GM21447 (cell line): ENCODE results near the gene ZNF280B.
A peak's percentile ranks its signal among the peaks of the same experiment; 100 is the strongest.
"Not testable (repeated sequence)": the region's sequence is repeated elsewhere in the genome, so short reads cannot be mapped to it uniquely, and the experiment has no call there.

Source experiments
- ATAC-seq: cut with Tn5 transposase; IDR thresholded peaks from one replicate; pipeline ENCODE4 v1.9.1; 2021; ENCODE audit not compliant: unreplicated experiment

The ZNF280B gene

DNA sequence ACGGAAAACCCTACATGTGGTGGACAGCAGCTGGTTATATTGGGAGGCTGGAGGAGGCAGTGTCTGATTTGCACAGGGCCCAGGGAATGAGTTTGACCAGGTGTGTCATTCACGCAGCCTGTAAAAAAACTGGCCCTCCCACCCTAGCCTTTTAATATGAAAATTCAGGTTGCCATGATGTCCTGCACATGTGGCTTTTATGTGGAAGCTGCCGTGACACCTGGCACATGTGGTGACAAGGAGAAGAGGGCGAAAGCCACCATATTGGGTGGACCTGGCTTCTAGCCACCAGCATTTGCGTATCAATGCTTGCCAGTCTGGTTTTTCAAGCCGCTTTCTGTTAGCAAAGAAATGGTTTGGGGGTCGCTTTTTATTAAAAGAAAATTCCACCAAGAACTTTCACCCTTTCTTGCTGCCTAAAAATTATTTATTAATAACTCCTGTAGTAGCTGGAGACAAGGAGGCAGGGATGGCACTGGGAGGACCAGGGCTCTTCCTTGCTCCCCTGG lies 43.4 kb downstream of the ZNF280B start:
- ATAC-seq = no peak

DNA sequence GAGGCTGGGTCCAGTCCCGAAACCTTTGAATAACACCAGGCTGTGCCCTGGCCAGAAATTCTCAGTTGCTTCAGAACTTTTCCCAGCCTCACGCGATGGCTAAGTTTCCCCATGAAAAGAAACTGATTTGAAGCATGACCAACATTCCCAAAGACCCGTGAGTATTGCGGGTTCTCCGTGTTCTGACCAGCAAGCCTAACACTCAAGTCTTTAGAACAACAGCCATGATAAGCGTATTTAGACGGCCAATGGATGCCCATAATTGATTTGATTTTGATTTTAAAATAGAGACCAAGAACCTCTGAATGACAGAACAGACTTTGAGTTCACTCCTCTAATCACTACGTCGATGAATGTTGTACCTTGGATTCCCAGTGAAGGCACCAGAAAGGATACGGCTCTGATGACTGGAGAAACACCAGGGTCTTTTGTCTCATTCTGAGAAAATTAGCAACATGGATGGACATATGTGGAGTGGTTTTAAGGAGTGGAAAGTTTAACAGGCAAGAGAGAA lies 43.9 kb downstream of the ZNF280B start:
- ATAC-seq = no peak

DNA sequence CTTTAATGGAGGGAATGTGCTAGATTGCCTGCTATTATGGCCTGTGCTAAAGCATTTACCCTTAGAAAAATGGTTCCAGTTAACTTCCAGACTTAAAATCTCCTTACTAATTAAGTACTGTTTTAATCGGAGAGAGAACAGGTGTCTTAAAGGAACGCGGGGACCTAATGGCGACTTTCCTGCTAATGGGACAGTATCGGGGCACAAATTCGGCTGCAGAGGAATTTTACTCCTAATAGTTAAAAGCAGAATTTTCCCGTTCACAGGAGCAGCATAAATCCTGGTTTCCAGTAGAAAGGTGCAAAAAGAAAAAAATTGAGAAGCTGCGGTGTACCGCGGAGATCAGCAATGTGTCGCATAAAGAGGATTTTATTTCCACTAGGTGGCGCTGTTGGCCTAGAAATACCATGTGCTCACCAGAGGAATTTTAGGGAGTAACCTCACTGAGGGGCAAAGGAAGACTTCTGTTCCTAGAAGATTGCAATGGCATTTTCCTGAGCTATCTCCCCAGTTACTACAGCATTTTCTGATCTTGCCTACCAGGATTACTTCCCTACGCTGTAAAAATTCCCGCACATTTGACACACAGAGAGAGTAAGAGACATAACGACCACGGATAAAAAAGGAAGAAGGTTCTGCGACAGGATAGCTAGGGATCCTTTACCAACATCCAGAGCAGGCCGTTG lies 44.5 kb downstream of the ZNF280B start:
- ATAC-seq = no peak

DNA sequence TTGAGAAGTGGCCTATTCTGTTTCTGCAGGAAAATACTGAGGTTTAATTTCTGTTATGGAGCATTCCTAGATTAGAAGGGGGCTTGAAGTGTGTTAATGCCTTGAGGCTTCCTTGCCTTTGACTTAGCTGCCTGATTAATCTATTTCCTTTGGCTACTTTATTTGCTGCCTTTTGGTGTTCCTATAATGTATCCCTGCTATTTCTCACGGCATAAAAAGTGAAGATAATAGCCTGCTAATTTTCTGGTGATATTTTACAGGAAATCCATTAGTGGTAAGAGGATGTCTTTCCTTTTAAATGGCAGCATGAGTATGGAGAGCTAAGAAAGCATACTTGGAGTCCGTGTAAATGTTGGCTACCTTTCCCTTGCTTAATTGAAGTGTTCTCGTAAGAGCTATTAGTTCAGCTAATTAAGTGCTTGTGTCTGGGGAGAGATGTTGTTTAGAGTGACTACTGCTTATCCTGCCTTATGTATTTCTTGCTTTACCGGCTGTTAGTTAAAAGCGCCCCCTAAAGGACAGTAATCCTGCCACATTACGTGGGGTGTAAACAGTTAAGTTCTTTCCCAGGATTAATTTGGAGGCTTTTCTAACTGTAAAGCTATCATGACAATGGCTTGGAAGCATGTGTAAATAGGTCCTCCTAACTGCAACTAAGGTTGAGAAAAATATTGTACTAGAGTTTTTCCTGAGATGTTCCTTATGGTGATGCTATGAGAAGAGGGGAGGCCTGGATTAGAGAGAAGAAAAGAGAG lies 45.6 kb downstream of the ZNF280B start:
- no peak for ATAC-seq

DNA sequence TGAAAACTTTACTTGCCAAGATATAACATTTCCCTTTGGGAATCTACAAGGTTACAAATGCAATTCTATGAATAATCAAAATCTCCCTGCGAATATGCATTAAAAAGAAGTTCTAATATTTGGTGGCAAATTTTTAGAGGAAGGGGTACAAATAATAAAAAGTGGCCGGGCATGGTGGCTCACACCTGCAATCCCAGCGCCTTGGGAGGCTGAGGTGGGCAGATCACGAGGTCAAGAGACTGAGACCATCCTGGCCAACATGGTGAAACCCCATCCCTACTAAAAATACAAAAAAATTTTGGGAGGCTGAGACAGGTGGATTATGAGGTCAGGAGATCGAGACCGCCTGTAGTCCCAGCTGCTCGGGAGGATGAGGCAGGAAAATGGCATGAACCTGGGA lies 47.0 kb downstream of the ZNF280B start:
- no peak for ATAC-seq

DNA sequence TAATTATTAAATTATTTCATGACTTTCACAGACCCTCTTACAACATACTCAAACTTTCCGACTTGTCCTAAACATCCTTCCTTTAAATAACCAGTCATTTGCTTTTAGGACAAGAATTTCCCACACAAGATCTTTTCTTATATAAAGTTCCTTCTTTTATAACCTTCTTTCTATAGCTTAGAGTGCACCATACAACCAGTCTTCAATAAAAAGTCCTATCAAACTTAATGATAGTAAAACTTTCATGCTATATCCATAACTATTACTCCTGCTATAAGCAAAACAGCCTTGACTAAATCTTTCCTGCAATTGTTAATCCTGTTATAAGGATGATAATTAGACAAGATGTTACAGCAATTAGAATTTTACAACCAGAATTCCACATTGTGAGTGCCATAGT lies 47.4 kb downstream of the ZNF280B start:
- ATAC-seq = no peak

DNA sequence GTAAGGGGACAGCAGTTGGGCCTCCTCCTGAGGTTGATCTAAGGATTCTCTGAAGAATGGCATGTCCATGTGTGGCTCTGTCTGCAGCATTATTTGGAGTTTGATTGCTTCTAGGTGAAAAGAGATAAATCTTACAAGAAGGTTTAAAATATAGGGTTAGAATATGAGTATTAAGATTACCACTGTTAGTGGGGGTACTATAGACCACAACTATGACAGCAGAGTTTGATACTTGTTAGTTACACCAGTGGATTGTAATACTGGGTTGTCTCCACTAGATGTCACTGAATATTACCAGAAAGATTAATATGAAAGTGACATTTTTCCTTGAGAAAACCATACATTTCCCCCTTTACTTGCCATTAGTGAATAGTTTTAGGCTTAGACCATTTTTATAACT lies 47.9 kb downstream of the ZNF280B start:
- ATAC-seq = no peak

DNA sequence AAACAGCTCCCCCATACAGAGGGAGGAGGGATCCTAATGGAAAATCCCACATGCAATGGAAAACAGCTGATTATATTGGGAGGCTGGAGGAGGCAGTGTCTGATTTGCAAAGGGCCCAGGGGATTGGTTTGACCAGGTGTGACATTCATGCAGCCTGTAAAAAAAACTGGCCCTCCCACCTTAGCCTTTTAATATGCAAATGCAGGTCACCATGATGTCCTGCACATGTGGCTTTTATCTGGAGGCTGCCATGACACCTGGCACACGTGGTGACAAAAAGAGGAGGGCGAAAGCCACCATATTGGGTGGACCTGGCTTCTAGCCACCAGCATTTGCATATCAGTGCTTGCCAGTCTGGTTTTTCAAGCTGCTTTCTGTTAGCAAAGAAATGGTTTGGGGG lies 48.5 kb downstream of the ZNF280B start:
- ATAC-seq = no peak

DNA sequence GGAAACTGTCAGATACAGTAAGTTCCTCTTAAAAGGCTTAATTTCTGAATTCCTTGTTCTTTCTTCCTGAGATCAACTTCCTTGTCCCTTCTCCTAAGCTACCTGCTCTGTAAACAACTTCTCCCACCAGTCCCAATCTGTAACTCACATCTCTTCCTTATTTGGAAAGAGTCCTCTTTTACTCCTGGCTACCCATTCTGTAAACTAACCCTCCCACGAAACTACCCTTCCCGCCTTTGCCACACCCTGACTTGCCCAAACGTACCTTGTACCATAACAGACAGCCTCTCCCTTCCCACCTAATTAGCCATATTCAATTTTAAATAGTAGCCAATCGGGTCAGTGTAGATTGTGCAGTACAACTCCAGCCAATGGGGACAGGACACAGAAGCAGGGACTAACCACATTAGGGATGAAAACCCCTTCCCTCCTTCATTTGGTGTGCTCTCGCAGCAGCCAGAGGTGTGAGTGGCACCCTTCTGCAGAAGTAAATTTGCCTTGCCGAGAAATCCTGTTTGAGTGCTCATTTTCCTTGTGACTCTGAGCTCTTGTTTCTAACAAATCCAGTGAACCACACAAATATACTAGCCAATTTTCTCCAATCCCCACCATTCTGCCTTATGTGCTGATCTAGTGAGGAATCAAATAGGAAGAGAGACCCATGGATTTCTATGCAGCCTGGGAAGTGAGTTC lies 49.5 kb downstream of the ZNF280B start:
- no peak for ATAC-seq

DNA sequence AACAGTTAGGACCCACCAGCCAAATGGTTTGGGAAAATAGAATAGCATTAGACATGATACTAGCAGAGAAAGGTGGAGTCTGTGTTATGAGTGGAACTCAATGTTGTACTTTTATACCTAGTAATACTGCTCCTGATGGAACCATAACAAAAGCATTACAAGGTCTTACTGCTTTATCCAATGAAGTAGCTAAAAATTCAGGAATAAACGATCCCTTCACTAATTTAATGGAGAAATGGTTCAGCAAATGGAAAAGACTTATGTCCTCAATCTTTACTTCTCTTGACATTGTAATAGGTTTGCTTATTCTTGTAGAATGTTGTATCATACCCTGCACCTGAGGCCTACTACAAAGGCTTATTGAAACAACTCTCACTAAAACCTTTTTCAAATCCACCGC lies 50.2 kb downstream of the ZNF280B start:
- ATAC-seq = no peak

DNA sequence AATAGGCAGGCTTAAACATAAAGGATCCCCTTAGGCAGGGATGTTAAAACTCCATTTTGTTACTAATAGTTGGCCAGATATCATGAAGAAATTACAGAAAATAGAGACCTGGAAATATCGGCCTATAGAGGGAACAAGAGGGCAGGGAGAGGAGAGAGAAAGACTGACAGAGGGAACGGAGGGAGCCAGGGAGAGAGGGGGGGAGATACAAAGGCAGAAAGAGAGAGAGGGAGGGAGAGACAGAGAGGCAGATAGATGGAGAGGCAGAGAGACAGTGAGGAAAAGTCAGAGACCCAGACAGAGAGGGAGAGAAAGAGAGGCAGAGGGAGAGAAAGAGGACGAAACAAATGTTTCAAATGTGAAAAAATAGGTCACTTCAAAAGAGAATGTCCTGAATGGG lies 53.5 kb downstream of the ZNF280B start:
- ATAC-seq = no peak

DNA sequence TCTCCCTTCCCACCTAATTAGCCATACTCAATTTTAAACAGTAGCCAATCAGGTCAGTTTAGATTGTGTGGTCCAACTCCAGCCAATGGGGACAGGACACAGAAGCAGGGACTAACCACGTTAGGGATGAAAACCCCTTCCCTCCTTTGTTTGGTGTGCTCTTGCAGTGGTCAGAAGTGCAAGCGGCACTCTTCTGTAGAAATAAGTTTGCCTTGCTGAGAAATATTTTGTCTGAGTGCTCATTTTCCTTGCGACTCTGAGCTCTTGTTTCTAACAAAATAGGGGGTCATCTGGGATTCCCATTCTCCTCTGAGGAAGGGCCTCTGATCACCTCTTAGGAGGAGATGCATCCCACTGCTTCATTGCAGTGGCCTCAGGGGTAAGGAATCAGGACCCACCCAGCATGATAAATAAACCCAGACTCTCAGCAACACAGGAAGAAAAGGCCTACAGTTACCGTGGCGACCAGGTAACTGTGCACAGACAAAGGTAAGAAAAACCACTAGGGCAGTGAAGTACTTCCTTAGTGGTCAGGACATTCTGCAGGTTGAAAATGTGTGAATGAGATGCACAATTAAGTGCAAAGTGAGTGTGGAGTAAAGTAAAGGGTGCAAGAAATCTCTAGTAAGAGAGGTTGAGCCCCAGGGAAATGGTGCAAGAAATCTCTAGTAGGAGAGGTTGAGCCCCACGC lies 55.4 kb downstream of the ZNF280B start:
- ATAC-seq = no peak

DNA sequence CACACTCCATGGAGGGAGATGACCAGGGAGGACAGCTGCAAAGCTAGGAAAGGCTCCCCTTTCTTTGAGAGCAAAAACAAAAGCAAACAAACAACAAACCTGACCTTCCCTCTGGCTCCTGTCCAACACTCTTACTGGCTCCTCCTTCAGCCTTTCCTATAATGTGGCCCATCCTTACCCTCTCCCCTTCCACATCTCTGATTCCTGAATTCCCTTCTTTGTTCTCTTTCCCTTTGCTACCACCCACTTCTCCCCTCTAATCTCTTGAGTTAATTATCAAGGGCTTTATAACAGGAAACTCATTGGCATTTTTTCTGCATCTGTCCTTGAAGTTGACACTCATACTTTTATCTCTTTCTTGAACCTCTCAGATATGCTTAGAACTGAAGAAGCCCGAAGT lies 56.3 kb downstream of the ZNF280B start:
- no peak for ATAC-seq

DNA sequence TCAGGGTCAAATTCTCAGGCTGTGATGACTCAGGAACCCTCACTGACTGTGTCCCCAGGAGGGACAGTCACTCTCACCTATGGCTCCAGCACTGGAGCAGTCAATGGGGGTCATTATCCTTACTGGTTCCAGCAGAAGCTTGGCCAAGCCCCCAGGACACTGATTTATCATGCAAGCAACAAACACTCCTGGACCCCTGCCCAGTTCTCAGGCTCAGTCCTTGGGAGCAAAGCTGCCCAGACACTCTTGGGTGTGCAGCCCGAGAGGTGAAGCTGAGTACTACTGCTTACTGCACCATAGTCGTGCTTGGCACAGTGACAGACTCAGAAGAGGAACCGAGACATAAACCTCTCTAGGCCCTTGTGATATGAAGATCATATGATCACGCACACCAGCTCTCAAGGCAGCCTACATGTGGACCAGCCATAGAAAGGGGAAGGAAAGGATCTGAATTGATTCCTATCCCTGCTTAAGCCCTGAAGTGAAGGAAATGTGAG lies 58.2 kb downstream of the ZNF280B start:
- ATAC-seq = peak; percentile 92

DNA sequence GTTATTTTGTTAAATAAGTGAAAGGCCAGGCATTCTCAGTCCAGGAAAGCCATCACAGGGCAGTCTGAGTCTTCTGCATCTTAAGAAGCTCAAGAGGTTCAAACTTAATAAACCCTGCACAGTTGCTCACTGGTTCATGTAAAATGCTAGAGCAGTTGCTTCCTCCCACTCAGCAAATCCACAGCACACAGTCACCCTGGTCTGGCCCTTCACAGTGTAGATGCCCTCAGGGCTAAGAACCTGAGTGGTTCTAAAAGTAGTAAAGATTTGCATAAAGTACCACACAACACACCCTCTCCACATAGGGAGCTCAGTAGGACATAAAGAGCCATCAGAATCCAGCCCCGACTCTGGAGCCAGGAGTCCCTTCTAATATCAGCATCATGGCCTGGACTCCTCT lies 58.7 kb downstream of the ZNF280B start:
- ATAC-seq = no peak

DNA sequence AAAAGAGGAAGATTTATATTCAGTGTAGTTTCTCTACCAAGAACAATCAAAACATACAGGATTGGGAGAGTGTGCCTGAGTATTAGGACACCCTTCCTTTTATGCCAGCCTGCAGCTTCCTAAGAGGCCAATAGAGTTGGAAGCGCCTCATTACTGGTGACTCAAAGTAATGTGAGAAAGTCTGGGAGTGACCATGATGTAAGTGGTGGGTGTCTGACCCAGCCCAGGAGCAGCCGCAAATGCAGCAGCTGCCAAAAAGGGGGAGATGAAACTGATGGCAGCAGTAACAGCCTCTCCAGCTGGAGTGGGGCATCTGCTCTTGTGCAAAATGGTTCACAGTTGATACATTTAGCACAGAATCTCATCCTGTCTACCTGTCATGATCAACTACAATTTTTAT lies 62.0 kb downstream of the ZNF280B start:
- ATAC-seq = no peak

DNA sequence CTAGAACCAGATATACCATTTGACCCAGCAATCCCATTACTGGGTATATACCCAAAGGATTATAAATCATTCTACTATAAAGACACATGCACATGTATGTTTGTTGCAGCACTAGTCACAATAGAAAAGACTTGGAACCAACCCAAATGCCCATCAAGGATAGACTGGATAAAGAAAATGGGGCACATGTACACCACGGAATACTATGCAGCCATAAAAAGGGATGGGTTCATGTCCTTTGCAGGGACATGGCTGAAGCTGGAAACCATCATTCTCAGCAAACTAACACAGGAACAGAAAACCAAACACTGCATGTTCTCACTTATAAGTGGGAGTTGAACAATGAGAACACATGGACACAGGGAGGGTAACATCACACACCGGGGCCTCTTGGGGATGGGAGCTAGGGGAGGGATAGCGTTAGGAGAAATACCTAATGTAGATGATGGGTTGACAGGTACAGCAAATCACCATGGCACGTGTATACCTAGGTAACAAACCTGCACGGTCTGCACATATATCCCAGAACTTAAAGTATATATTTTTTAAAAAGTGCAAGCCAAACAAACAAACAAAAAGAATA lies 64.4 kb downstream of the ZNF280B start:
- ATAC-seq = not testable (repeated sequence)

DNA sequence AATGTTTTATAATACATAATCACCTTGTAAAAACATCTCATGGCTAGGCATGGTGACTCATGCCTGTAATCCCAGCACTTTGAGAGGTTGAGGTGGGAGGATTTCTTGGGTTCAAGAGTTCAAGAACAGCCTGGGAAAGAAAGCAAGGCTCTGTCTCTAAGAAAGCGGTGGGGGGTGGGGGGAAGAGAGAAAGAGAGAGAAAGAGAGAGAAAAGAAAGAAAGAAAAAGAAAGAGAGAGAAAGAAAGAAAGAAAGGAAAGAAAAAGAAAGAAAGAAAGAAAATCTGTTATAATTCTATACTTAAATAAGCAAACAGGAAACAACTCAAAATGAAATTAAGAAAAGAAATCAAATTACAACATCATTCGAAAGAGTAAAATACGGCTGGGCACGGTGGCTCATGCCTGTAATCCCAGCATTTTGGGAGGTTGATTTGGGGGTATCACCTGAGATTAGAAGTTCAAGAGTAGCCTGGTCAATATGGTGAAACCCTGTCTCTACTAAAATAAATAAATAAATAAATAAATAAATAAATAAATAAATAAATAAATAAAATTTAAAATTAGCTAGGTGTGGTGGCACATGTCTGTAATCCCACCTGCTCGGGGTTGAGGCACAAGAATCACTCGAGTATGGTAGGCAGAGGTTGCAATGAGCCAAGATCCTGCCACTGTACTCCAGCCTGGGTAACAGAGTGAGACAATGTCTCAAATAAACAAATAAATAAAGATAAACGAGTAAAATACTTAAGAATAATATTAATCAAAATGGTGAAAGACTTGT lies 65.4 kb downstream of the ZNF280B start:
- no peak for ATAC-seq

DNA sequence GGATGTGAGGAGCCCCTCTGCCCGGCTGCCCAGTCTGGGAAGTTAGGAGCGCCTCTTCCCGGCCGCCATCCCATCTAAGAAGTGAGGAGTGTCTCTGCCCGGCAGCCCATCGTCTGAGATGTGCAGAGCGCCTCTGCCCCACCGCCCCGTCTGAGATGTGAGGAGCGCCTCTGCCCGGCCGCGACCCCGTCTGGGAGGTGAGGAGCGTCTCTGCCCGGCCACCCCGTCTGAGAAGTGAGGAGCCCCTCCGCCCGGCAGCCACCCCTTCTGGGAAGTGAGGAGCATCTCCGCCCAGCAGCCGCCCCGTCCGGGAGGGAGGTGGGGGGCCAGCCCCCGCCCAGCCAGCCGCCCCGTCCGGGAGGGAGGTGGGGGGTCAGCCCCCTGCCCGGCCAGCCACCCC lies 66.9 kb downstream of the ZNF280B start:
- ATAC-seq = not testable (repeated sequence)

DNA sequence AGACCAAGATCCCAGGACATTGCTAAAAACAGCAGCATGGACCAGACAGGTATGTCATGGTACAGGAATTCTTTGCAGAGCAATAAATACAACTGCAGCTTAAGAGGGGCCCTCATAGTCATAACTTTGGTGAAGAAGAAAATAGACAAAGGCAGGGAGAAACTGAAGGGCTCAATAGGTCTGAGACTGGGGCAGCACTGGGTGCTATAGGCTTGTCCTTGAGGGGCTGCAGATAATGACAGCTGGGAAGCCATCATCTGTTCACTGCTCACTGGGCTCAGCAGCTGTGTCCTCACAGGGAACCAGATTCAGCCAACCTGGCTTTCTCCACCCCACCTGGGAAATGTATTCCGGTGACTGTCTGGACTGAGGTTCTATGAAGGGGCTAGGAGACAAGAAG lies 68.4 kb downstream of the ZNF280B start:
- ATAC-seq = no peak
